ENCODE results near the gene GMEB2.
"Not testable (repeated sequence)": the region's sequence is repeated elsewhere in the genome, so short reads cannot be mapped to it uniquely, and the experiment has no call there.

Gene GMEB2

DNA sequence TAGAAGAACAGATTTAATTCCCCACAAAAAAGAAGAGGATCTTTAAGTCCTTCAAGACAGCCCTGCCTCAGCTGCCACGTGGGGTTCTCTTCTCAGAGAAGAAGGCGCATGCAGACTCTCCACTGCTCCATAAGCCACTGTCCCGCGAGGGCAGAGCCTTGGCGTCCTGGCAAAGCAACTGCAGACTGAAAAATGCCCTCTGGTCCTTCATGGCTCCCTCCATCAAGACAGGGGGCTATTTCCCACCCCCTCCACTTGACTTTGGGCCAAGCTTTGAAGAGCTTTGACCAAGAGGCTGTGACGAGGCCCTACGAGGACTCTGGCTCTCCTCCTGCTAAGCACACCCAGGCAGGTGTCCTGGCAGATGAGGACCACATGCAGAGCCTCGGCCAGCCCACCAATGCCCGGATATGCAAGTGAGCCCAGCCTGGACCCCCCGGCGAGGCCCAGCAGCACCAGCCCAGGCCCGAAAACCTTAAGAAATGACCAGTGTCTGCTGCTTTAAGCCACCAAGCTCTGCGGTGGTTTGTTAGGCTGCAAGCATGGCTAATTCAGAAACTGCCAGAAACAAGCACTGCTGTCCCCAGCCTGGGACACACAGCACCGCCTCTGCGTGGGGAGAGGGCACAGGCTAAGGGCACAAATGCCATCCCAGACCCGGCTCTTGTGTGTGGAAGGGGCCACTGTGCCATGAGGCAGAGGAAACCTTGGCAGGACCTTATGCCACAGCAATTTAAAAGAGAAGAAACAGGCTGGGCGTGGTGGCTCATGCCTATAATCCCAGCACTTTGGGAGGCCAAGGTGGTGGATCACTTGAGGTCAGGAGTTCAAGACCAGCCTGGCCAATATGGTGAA is 16.1 kb downstream of the GMEB2 start:
- DNase-seq, result no peak

DNA sequence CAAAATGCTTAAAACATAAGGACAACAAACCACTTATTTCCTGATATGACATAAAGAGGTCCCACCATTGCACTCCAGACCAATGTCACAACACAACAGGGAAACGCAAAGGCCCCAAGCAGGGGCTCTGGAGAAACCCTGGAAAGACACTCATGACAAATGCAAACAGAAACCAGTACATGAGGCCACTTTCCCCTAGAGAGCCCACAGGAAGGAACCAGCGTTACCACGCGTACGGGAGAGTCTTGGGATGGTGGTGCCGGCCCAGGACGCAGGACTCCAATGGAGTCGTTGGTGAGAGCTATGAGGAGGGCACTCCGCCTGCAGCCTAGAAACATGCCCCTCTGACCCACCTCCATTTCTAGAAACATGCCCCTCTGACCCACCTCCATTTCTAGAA is 20.2 kb downstream of the GMEB2 start:
- DNase-seq, result no peak

DNA sequence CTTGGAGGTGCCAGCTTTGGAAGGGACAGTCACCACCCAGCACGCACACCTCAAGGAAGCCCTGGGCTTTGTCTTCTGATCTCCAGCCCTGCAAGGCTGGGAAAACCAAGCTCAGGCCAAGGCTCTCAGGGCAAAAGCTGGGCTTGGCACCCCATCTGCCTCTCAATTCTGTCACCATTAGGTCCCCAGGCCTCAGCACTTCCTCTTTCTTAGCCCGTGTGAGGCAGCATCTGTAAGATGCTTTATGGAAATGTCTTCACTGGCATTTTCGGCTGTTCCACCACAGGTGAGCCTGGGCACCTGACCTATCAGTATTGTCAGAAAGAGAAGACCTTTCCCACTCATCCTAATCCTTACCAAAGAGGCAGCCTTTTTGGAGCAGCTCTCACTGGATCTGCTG is 24.6 kb downstream of the GMEB2 start:
- no peak for DNase-seq

DNA sequence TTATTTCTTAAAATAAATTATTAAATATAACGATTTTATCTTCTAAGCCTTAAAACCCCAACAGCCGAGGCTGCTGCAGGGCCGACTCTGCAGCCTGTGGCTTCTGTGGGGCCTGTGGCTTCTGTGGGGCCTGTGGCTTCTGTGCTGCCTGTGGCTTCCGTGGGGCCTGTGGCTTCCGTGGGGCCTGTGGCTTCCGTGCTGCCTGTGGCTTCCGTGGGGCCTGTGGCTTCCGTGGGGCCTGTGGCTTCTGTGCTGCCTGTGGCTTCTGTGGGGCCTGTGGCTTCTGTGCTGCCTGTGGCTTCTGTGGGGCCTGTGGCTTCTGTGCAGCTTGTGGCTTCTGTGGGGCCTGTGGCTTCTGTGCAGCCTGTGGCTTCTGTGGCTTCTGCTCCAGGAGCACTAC is 25.2 kb downstream of the GMEB2 start:
- not testable (repeated sequence) for DNase-seq

DNA sequence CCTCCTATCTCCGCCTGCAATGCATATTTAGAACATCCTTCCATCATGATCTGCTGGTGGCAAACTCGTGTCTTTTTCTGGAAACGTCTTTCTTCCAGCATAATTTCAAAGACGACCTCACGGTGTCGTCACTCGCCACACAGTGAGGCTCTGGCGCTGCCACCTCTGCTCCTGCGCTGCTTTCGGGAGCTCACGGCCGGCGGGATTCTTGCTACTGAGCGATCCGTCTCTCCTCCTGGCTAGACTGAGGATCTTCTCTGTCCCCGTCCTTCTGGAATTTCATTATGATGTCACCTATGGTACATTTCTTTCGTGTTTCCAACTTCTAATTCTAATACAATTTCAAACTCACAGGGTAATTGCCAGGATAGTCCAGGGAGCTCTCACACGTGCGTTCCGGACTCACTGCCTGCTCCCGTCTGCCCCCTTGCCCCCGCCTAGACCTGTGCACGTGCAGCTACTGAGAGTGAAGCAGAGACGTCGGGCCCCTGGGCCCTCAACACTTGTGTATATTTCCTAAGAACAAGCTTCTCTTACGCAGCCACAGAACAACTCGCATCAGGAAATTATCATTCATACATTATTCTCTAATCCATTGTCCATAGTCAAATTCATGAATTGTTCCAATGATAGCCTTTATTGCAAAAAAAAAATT is 27.4 kb downstream of the GMEB2 start:
- DNase-seq, result no peak

DNA sequence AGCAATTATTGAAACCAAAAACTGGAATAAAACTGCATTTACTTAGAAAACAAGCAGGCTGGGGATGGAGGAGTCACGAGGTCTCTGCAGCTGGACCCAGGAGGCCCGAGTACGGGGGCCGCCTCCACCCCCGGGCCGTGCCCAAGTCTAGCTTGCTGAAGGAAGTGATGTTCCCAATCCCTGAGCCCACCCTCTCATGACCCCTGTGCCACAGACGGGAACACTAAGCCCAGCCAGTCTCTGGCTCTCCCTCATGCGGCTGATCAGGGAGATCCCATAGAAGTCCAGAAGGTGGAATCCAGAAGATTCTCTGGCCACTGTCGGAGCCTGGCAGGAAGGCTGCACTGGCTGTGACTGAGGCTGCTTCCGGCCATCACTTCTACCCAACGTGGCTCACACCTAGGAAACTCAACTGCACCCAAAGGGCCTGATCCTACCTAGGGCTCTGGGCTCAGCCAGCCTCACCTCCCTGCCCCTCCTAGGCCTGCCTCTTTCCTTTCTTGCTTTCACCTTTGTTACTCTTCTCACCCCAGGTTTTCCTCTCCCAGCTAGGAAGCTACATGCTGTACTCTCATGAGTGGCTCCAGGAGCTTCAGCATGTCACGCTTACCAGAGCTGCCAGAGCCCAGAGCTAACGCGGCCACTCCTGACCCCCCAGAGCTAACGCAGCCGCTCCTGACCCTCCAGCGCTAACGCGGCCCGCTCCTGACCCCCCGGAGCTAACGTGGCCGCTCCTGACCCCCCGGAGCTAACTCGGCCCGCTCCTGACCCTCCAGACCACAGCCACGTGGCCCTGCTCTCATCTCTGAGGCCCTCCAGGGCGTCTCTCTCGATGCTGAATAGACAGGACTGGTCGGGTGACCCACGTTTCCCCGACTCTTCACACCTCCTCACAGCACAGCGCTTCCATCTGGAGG is 28.2 kb downstream of the GMEB2 start:
- DNase-seq, result no peak

DNA sequence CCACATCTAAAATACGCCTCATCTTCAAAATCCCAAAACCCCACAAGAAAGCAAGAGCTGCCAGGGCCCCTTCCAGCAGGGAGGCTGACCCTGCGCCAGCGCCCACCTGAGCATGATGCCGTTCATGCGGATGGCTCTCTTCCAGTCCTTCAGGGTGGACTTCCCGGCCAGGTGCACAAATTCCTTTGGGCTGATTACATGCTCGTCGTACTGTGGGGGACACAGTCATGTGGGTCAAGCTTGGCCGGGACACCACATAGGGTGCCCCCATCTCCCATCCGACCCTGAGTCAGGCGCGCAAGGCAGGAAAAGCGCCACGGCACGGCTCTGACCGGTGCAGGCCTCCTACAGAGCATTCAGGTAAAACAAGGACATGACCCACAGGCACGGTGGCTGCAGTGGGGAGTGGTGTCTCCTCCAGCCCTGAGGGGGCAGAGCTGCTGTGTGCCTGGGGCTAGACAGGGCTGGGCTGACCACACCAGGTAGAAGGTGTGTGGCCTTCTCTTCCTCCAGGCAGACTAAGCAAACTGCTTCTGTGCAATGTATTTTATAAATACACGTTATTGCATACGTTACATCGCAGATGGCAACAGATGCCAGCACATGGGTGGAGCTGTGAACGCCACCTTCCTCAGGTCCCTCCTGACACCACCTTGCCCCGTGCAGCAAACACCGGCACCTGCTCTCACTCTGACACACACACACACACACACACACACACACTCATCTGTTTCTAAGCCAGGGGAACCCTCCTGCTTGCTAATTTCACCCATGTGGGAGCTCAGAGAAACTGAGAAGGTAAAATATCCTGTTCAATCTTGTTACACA is 29.0 kb downstream of the GMEB2 start:
- no peak for DNase-seq

DNA sequence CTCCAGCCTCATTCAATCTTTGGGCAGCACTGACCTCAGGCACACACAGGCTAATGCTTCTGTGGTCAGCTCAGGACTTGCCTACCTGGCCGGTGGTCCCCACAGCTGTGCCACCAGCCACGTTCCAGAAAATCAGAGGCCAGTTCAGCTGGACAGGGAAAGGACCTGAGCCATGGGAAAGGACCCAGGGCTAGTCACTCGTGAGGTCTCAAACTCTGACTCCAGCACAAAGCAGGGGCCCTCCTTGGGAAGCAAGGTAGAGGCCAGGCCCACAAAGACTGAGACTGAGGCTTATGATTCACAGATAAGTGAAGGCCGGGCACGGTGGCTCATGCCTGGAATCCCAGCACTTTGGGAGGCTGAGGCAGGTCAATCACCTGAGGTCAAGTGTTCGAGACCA is 30.5 kb downstream of the GMEB2 start:
- no peak for DNase-seq

DNA sequence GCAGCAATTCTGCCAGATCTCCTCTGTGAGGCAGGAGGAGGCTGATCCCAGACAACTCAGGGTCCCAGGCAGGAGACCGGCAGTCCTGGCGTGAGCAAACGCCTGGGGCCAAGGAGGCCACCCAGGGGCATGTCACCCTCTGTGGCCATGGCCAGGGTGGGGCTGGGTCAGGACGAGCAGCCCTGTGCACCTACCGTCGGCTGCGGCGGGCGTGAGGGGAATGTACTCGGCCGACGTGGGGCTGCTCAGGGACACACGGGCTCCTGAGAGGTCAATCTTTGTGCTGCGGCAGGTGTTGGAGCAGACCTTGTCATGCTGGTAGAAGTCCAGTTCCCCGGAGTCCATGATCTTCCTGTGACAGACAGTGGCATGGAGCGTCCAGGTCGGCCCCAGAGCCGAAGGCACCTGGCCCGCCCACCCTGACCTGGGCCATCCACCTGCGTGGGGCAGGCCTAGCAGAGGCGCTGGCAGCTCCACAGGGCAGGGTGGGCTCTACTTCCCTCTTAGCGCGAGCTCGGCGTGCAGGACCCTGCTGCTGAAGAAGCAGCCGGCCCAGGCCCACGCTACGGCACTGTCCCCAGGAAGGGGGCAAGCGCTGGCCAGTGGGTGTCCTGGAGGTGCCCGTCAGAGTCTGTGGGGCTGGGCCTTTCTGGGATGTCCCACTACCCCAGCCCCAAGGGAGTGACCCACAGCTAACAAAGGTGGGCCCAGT is 31.3 kb downstream of the GMEB2 start:
- no peak for DNase-seq

DNA sequence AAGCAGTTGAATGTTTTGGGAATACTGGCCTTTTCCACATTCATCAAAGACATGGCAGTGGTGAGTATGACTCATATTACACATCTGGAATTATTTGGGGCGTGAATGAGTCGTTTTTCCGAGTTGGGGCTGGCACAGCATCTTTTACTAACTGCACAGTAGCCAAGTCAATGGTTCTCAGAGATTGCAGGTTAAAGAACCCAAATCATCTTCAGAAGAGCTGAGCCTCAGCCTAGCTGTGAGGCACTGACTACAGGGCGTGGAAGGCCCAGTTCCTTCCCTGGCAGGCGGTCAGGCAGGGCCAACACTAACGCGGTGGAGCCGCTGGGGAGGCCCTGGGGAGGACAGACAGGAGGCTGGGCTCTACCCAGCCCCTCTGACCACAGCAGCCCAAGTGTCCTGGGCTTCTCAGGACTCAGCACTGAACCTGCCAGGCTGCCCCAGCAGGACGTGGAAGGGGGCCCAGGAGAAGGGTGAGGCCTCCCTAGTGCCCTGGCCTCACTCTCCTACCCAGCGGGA is 32.8 kb downstream of the GMEB2 start:
- DNase-seq, result no peak

DNA sequence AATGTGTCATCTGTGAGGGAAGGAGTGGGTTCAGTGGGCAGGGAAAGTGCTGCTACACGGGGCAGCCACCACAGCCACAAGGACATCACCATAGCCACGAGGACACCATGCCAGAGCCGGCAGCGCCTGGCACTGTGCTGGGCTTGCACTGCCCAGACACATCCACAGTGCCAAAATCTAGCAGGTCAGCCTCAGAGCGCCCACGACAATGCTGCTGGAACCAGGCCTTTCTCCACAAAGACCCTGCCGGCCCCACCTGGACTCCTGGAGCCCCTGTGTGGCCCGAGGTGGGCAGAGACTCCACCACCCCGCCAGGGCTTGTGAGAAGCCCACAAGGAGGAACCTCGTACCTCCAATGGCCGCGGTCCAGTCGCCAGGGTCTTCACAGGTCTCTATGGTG is 34.2 kb downstream of the GMEB2 start:
- no peak for DNase-seq

DNA sequence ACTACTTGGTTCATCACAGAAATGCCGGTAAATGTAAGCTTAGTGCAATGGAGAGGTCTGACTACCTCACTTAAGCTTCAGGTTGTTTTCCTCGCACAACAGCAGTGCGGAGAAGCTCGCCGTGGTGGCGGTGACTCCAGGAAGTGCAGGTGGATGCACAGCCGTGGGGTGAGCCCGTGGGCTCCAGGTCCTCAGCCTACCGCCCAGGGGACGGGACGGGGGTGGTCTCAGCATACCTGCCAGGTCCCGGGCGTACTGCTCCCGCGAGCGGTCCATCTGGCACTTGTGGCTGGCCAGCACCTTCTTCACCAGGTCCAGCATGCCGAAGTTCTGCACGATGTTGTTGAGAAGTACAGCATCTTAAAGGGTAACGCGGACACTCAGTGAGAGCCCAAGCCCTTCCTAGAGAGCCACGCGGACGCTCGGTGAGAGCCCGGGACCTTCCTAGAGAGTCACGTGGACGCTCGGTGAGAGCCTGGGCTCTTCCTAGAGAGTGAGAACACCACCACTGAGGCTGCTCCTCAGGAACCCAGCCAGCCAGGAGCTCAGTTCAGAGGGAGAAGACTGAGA is 35.0 kb downstream of the GMEB2 start:
- DNase-seq, result no peak

DNA sequence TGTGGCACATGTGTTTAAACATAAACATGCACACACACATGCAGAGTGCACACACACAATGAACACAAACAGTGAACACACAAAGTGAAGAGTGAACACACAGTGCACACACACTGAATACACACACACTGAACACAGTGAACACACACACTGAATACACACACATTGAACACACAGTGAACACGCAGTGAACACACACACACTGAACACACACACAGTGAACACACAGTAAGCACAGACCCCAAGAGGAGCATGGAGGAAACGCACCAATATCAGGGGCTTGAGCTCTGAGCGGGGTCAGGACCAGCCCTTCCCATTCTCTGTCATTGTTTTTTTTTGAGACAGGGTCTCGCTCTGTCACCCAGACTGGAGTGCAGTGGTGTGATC is 35.8 kb downstream of the GMEB2 start:
- no peak for DNase-seq

DNA sequence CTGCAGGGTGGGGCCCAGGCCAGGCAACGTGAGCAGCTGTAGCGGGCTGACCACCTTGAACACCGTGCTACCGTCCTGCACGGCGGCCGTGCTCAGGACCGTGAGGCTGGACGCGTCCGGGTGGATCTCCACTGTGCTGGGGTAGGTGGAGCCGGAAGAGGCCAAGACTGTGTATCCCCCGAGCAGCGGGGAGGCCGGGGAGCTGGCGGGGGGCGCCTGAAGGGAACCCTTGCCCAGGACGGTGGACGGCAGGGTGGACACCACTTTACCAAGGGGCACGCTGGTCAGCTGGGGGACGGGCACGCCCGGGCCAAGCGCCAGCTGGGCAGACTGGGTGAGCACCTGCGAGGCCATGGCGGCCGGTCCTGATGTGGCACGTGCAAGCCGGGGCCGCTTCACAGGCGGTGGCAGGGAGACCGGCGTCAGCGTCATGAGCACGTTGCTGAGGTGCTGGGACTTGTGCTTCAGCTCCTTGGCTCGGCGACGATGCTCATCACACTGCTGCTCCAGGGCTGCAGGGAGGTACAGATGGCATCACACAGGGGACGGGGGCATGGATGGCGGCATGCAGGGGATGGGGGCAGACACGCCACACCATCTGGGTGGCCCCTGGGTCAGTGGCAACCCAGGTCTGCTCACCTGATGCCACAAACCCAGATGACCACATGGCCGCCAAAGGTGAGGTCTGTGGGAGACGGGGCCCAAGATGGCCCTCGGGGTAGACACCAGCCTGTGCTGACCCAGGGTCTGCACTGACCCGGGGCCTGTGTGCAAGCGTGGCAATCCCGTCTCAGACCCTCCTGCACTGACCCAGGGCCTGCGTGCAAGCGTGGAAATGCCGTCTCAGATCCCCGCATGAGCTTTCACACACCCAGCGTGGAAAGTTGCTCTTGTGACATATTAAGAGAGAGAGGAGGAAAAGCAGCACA is 36.4 kb downstream of the GMEB2 start:
- DNase-seq, result no peak

DNA sequence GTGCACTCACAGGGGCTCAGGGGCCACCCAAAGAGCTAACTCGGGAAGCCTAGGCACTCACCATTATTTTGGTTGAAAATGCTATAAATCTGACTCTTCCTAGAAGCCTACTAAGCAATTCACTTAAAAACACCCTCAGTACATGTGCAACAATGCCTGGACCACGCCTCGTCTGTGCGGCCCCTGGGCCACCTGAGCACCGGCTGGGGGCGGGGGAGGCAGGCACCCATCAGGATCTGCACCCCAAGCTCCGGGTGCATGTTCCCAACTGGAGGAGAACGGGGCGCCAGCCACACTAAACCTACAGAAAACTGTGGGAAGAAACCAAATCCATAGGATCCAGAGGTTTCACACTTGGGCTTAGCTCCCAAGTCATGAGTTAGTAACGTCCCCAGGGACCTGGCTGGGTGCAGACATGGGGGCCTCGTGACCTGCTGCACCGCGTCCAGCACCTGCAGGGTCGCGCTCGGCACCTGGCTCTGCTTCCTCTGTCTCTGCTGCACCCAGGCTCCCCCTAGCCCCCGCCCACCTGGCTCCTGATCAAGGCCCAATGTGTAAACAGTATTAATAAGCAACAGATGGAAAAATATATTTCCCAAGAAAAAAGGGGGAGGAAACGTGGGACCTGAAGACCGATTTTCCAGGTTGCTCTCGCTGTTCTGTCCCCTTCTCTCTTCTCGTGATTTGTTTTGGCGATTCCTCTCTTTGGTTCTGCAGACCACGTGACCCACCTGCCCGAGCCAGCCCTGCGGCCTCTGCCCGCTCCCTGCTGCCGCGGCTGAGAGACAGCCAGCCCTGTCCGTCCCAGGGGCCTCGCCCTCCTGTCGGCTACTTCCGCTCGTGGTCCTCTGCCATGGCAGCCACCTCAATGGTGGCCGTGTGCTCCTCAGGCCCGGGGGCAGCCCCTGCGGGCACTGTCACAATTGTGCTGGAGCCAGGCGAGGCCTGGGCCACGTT is 37.4 kb downstream of the GMEB2 start:
- no peak for DNase-seq

DNA sequence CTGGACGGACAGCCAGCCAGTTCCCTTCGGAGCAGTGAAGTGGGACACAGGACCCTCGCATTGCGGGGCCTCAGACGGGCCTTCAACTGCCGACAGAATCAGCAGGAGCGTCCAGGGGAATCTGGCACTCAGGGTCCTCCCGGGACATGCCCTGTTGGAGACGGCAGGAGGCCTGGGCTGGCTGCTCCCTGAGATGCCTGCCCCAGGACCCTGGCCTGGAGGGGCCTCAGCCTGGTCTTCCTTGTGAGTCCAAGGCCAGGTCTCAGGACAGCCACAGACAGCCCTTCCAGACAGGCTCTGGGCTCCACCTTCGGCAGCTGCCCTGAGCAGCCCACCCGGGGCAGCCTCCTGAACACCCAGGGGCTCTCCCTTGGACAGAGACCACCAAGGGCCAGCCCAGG is 38.3 kb downstream of the GMEB2 start:
- DNase-seq, result no peak

DNA sequence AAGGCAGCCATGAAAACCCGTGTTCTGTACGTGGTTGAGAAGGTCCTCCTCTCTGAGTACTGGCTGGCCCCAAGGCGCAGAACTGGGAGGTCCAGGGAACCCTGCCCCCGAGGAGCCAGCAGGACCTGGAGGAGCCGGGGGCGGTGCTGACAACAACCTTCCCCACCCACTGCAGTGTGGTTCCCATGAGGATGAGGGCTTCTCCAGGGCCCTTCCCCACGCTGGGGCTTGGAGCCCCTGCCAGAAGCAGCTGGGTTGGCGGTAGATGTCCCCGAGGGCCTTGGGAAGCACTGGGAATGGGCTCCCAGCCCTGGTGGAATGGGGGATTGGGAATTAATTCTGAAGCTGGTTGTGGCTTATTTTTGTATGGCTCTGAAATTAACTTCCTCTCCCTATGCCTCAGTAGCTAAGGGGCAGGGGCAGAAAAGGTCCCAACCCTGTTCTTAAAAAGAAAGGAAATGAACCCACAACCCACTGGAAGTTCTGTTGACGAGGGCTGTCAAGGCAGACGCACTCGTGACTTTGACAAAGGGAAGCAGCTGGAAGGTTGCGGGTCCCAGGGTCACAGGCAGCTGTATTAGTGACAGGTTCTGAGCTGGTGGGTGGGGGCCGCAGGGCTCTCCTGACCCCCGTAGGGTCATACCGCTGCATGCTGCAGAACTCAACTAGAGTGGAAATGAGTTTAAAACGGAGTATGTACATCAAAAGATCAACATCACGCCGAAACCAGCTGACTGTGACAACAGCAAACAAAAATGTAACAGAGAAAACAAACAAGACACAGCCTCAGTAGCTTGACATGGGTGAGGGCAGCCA is 38.9 kb downstream of the GMEB2 start:
- DNase-seq, result no peak

DNA sequence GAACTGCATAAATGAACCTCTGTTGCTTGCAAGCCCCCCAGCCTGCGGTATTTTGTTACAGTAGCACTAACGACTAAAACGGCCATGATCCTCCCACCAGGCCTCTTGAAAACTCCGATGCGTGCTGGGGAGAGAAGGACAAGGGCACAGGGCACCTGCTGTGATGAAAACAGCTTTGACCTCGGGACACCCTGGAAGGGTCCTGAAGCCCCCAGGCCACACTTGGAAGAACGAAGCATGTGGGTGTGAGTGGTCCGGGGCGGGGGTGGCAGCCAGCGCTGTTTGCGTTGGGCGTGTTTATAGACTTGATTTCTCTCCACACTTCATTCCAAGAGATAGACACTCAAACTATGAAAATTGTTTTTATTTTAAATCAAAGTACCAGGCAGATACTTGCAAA is 39.6 kb downstream of the GMEB2 start:
- DNase-seq, result no peak

Data from NCI-H1436 treated with DMSO at 0.1 percent for 48 hours (cell line).